Kidney epithelial cell (primary cell): ENCODE measurements around the gene RNU6-8. TPM values are rescaled to one million over a fixed set of nuclear protein-coding genes. Genes with fewer than 3 reads are reported as not detected.

ENCODE experiments used
- DNase-seq: peaks from one replicate; pipeline ENCODE4 v3.0.0-alpha.2; 2010; ENCODE audit warnings: low read depth
- H3K27me3 ChIP-seq: 2 replicates; pipeline ENCODE4 v1.6.0; 2011; ENCODE audit warnings: low read length; ENCODE audit not compliant: control insufficient read depth, insufficient read depth
- H3K36me3 ChIP-seq: 2 replicates; pipeline ENCODE4 v1.5.1; 2011; ENCODE audit warnings: low read length; ENCODE audit not compliant: control insufficient read depth, insufficient read depth
- H3K4me3 ChIP-seq: 2 replicates; pipeline ENCODE4 v1.5.1; 2011; ENCODE audit warnings: low read depth, mild to moderate bottlenecking, control low read depth, low read length
- CTCF ChIP-seq: IDR thresholded peaks from 2 replicates; pipeline ENCODE4 v1.5.1; 2011; ENCODE audit warnings: mild to moderate bottlenecking, moderate library complexity, low read length, control low read depth, inconsistent platforms; ENCODE audit not compliant: insufficient read depth, poor library complexity, severe bottlenecking
- total RNA-seq: library from RNA; depleted of rRNA; stranded (reverse); fragments of >200 nt; gene quantifications from 2 replicates; pipeline ENCODE4 v1.2.3, GENCODE V29; 2015

Gene RNU6-8
- total RNA-seq, 1 donor from 2014 or later: not detected

- DNase-seq: no peak
- Histone ChIP-seq H3K27me3 (no peaks in the 10 kb centered on the region), H3K36me3 (no peaks in the 10 kb centered on the region), H3K4me3 (no peak overlapping the region)
- TF ChIP-seq CTCF: no peak
Measured at GRCh38 chr14:32211068-32211404, 8.0 kb upstream of the RNU6-8 start.

GRCh38 chr14:32209471-32209870 is 6.4 kb upstream of the RNU6-8 start:
- DNase-seq: no peak
- H3K36me3 ChIP-seq: no peaks in the 10 kb centered on the region
- TF ChIP-seq CTCF: no peak
- no peak overlapping the region for H3K4me3 ChIP-seq
- no peaks in the 10 kb centered on the region for H3K27me3 ChIP-seq

- Histone ChIP-seq H3K27me3 (no peaks in the 10 kb centered on the region), H3K36me3 (no peaks in the 10 kb centered on the region), H3K4me3 (no peak overlapping the region)
- DNase-seq: no peak
- no peak for TF ChIP-seq CTCF
Measured at GRCh38 chr14:32208490-32208889, 5.4 kb upstream of the RNU6-8 start.

- H3K4me3 ChIP-seq: no peak overlapping the region
- TF ChIP-seq CTCF: no peak
- no peaks in the 10 kb centered on the region for H3K36me3 ChIP-seq
- H3K27me3 ChIP-seq: no peaks in the 10 kb centered on the region
- no peak for DNase-seq
Measured at GRCh38 chr14:32206552-32206951, 3.5 kb upstream of the RNU6-8 start.

GRCh38 chr14:32205984-32206383 is 2.9 kb upstream of the RNU6-8 start:
- H3K4me3 ChIP-seq: no peak overlapping the region
- no peaks in the 10 kb centered on the region for H3K27me3 ChIP-seq
- DNase-seq: no peak
- TF ChIP-seq CTCF: no peak
- no peaks in the 10 kb centered on the region for H3K36me3 ChIP-seq

GRCh38 chr14:32205554-32205953 is 2.5 kb upstream of the RNU6-8 start:
- Histone ChIP-seq H3K4me3 (no peak overlapping the region), H3K27me3 (no peaks in the 10 kb centered on the region), H3K36me3 (no peaks in the 10 kb centered on the region)
- DNase-seq: no peak
- no peak for TF ChIP-seq CTCF
